NCI-H82 treated with DMSO at 0.1 percent for 48 hours (cell line): Measurements from ENCODE around the gene ADGRA3.
"Not testable (repeated sequence)": the region's sequence is repeated elsewhere in the genome, so short reads cannot be mapped to it uniquely, and the experiment has no call there.

Experiments used
- DNase-seq: peaks from one replicate; lab custom pipeline; 2025; ENCODE audit not compliant: unreplicated experiment; lab: John Stamatoyannopoulos, UW

The ADGRA3 gene

DNA sequence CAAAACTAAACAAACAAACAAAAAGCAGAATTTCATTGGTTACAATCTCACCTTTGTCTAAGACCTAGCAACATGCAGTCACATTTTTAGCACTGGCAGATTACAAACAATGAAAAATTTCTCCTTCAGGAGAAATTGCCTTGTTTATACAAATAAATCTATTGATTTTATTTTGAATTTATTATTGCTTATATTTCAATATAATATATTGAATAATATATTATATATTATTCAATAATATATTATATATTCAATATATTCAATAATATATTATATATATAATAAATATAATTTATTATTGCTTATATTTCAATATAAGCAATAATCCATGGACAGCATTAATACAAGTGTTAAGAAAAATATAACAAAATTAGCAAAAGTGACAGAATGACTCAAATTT, 131.7 kb downstream of the ADGRA3 start:
- no peak for DNase-seq

DNA sequence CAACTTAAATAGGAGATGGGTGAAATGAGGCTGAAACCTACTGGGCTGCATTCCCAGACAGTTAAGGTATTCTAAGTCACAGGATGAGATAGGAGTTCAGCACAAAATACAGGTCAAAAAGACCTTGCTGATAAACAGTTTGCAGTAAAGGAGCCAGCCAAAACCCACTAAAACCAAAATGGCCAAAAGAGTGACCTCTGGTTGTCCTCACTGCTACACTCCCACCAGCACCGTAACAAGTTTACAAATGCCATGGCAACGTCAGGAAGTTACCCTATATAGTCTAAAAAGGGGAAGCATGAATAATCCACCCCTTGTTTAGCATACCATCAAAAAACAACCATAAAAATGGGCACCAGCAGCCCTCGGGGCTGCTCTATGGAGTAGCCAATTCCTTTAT, 133.7 kb downstream of the ADGRA3 start:
- DNase-seq: not testable (repeated sequence)

DNA sequence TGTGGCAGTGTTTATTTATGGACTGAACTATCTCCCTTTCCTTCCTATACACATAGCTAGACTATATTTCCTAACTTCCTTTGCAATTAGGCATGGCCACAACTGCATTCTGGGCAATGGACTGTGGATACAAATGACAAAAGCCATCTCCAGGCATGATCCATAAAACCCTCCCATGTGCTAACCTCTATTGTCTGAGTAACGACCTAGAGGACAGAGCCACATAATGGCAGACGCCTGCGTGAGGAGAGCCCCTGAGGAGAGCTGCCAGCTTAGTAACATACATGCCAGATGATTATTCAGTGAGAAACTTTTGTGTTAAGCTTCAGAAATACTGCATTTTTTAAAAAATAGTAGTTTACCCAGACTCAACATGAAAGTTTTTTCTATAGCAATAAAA, 142.9 kb downstream of the ADGRA3 start:
- no peak for DNase-seq

DNA sequence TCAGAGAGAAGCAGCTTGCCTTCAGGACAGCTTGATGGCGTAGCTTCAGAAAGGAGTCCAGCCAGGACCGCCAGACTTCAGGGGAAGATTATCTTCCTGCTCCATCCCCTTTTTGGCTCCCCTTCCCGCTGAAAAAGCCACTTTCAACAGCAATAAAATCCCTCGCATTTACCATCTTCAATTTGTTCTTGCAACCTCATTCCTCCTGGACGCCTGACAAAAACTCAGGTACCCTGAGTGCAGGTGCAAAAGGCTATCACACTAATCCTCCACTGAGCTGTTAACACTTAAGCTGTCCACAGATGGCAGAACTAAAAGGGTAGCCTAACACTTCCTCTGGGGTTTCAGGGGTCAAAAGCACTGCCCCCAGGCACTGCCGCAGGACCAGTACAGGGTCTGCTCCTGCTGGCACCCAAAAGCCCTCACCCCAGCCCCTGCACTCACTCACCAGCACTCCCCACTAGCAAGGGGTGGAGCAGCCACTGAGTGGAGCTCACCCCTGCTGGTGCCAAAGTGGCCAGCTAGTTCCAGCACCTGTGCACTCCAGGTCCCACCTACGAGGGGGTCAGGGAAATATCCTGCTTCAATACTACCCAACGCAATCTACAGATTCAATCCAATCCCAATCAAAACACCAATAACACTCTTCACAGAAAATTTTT, 145.8 kb downstream of the ADGRA3 start:
- DNase-seq: no peak

DNA sequence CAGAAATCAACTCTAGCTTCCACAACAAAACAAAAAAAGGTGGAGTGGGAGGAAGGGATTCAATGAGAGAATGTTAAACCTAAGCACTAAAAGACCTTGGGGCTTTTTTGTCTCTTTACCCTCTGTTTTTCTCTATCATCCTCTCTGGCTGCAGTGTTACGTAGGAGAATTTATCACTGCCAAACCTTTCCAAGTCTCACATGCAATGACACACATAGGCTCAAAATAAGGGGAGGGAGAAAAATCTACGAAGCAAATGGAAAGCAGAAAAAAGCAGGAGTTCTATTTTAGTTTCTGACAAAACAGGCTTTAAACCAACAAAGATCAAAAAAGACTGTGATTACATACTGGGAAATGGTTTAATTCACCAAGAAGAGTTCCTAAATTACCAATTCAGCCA, 152.1 kb downstream of the ADGRA3 start:
- no peak for DNase-seq

DNA sequence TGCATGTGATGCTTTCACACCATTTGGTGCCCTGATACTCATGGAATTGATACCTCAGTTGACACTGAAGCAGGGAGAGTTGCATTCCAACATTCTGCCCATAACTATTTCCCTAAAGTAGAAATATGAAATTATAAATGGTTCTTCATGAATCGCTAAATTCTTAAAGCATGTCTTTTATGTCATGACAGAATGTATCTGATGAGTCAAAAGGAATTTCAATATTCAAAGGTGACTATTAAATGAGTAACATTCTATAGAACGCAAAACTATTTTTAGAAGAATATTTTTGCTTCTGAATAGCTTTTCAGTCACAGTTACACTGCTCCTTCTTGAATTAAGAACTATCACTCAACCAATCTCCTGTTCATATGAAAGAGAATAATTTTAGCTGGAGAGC, 152.8 kb downstream of the ADGRA3 start:
- no peak for DNase-seq

DNA sequence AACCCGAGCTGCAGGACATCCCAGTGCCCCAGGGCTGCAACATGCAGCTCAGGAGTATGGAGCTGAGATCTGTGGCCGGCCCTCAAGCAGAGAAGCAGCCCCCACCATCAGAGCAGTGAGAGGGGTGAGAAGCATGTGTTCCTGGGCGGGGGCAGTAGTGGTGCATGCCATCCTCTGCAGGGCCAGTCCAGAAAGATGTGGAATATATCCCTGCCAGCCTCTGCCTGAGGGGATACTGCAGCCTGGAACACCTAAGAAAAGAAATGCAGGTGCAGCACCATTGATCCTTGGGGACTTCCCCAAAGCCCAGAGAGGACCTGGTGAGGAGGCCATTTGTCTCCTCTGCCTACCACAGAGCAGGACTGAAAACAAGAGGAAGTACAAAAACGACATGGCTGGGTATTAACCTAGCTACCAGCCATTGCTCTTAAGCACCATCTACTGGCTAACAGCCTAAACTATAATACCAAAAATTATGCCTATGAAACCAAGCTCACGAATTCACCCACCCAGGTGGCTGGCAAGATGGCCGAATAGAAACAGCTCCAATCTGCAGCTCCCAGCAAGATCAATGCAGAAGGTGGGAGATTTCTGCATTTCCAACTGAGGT, 158.8 kb downstream of the ADGRA3 start:
- DNase-seq: peak; percentile 3

DNA sequence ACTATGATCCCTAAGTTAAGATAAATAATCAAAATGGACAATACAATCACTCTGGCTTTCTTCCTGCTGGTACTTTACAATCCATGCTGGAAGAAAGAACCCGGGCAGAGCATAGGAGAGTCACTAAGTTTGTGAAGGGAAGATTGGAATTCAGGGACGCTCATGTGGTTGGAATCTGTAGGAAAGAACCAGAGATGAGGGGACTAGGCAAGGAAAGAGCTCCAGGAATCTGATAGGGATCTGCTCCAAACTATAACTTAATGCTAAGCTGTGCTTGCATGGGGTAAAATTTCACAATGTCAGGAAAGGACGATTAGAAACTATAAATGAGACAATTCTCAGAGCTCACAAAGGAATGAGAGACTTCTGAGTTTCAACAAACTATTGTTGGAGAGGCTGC, 167.5 kb downstream of the ADGRA3 start:
- no peak for DNase-seq

DNA sequence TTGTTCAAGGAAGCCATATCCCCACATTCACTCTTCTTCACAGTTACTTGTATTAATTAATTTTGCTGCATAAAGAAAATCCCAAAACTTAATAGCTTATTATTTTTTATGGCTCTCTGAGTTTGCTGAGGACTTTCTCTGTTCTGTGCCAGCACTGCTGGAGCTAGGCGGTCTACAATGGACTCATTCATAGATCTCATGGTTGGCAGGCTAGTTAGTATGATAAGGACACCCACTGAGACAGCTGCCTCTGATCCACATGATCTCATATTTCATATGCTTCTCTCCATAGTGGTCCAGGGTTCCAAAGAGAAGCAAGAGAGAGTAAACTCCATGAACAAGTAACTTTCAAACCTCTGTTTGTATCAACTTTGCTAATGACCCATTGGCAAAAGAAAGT, 170.2 kb downstream of the ADGRA3 start:
- DNase-seq: no peak

DNA sequence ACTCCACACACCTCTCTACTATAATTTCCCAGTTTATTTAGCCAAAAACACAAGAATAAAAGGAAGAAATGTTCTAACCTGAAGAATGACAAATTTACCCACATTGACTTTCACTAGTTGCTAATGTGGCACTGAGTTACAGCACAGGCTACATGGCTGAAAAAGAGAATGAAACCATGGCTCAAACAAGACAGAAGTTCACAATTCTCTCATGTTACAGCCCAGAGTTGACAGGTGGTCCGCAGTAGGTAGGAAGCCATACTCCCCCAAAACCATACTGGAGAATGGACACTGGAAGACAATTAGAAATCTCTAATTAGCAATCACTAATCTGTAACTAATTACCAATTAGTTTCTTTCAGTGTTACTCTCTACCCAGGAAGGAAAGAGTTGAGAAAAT, 170.8 kb downstream of the ADGRA3 start:
- DNase-seq: no peak

DNA sequence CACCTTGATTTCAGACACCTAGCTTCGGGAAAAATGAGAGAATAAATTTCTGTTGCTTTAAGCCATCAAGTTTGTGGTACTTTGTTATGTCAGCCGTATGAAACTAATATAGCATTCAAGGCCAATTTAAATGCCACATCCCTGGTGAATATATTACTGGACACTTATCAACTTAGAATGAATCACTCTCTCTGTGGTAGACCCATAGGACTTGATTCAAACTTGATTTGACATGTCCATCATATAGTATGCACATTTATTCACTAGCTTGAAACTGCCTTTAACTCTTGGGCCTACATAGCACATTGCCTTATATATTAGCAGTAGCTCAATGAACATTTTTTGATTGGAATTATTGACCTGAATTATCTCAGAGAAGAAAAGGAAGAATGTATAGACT, 172.3 kb downstream of the ADGRA3 start:
- DNase-seq: no peak

DNA sequence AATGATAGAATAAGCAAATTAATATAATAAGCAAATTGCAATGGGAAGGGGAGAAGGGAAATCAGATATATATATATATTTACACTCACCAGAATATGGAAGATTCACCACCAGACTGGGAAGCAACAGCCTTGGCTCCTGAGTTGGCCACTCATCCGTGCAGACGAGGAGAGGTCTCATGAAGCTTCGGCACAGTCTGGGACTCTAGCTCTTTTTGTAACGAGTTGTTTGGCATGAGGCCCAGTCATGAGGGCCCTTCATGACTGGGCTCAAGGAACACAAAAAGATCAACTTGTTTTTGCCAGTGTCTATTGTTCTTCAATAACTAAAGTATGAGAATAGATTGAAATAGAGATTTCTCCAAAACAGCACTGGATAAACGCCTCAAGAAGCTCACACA, 176.4 kb downstream of the ADGRA3 start:
- no peak for DNase-seq

DNA sequence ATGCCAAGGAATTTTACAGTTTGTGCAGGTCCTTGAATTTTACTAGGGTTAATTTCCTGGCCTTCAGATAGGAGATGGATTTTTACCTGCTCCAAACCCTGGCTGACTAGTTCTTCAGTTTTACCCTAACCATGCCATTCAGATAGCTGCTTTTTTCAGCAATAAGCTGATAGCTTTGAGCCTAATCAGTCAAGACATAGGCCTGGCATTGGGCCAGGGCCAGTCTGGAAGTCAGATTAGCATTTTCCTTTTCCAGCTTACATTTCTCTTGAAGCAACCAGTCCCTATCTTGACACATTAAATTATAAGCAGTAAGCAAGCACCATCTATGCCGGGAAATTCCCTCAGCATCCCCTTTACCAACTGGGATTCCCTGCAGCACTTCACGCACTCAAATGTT, 177.1 kb downstream of the ADGRA3 start:
- no peak for DNase-seq
